K562 (cell line): ENCODE results near the gene ODAD3. TPM values are rescaled to one million over a fixed set of nuclear protein-coding genes. Genes with fewer than 3 reads are reported as not detected.

Experiments used
- CEBPZ ChIP-seq: fragments of 150-350 bp; IDR thresholded peaks from 2 replicates; pipeline ENCODE4 v1.6.1; 2014; ENCODE audit warnings: low read depth, mild to moderate bottlenecking, low read length, borderline replicate concordance
- JUN ChIP-seq, 2 experiments: sonication (generic) in 1 of 2; formaldehyde crosslinking in 1 of 2; IDR thresholded peaks; 2 replicates each; pipeline versions ENCODE4 v1.6.1 to v1.8.0; 2012 to 2022; ENCODE audit warnings: borderline replicate concordance in 2 of 2, mild to moderate bottlenecking in 2 of 2, improper control_type of control experiment in 1 of 2, low read depth in 1 of 2, low read length in 1 of 2, missing genetic modification reagents in 1 of 2
- NBN ChIP-seq: fragments of 450-650 bp; IDR thresholded peaks from 2 replicates; pipeline ENCODE4 v1.6.1; 2016; ENCODE audit warnings: low read depth, mild to moderate bottlenecking
- NCOA4 ChIP-seq: fragments of 450-650 bp; IDR thresholded peaks from 2 replicates; pipeline ENCODE4 v1.6.1; 2018; ENCODE audit warnings: mild to moderate bottlenecking; ENCODE audit not compliant: partially characterized antibody
- NFRKB ChIP-seq: fragments of 450-650 bp; IDR thresholded peaks from 2 replicates; pipeline ENCODE4 v1.6.1; 2016; ENCODE audit warnings: low read depth
- NR0B1 ChIP-seq: fragments of 450-650 bp; IDR thresholded peaks from one replicate; pipeline ENCODE4 v1.6.1; 2018; ENCODE audit warnings: mild to moderate bottlenecking, moderate library complexity; ENCODE audit not compliant: partially characterized antibody
- PHTF2 ChIP-seq: fragments of 250-450 bp; sonication (Bioruptor Pico); IDR thresholded peaks from 2 replicates; pipeline ENCODE4 v1.5.0; 2021; ENCODE audit warnings: mild to moderate bottlenecking
- POU5F1 ChIP-seq: fragments of 150-350 bp; IDR thresholded peaks from 2 replicates; pipeline ENCODE4 v1.6.1; 2014; ENCODE audit warnings: borderline replicate concordance, low read length, low read depth, mild to moderate bottlenecking; ENCODE audit not compliant: partially characterized antibody
- RBM17 ChIP-seq: fragments of 200-400 bp; formaldehyde crosslinking; IDR thresholded peaks from 2 replicates; pipeline ENCODE4 v1.6.1; 2017; ENCODE audit warnings: low read depth, mild to moderate bottlenecking, low read length, borderline replicate concordance
- SNIP1 ChIP-seq: fragments of 450-650 bp; IDR thresholded peaks from 2 replicates; pipeline ENCODE4 v1.7.1; 2017; ENCODE audit warnings: low read depth, mild to moderate bottlenecking
- TAF9B ChIP-seq: fragments of 450-650 bp; IDR thresholded peaks from 2 replicates; pipeline ENCODE4 v1.6.1; 2018; ENCODE audit warnings: mild to moderate bottlenecking; ENCODE audit not compliant: partially characterized antibody
- TBL1XR1 ChIP-seq, 2 experiments: IDR thresholded peaks; 2 replicates each; pipeline ENCODE4 v1.6.1; 2012; ENCODE audit warnings: improper control_type of control experiment in 2 of 2, low read length in 2 of 2, mild to moderate bottlenecking in 1 of 2
- TEAD1 ChIP-seq, 2 experiments: fragments of 450-650 bp in 1 of 2; sonication (generic) in 1 of 2; formaldehyde crosslinking; IDR thresholded peaks; 2 replicates each; pipeline versions ENCODE4 v1.4.0 to v1.8.0; 2020 to 2022; ENCODE audit warnings: mild to moderate bottlenecking in 2 of 2, missing genetic modification reagents in 1 of 2
- VEZF1 ChIP-seq: fragments of 200-800 bp; sonication (Bioruptor generic); IDR thresholded peaks from 2 replicates; pipeline ENCODE4 v1.6.1; 2017; ENCODE audit warnings: missing genetic modification characterization, missing compliant biosample characterization
- ZNF431 ChIP-seq: sonication (generic); formaldehyde crosslinking; IDR thresholded peaks from 2 replicates; pipeline ENCODE4 v1.8.0; 2022; ENCODE audit warnings: mild to moderate bottlenecking, missing genetic modification reagents
- ZNF668 ChIP-seq: fragments of 250-450 bp; sonication (Bioruptor Pico); IDR thresholded peaks from 2 replicates; pipeline ENCODE4 v1.8.0; 2022; ENCODE audit warnings: mild to moderate bottlenecking, inconsistent platforms
- ZNF699 ChIP-seq: fragments of 250-450 bp; sonication (Bioruptor Pico); IDR thresholded peaks from 2 replicates; pipeline ENCODE4 v1.8.0; 2021; ENCODE audit warnings: mild to moderate bottlenecking, moderate library complexity; ENCODE audit not compliant: insufficient replicate concordance
- polyA plus RNA-seq, 8 experiments: library from polyadenylated mRNA; depleted of rRNA in 4 of 8; stranded (reverse) in 5 of 8; unstranded in 3 of 8; fragments of >200 nt; fragmentation: Nextera tagmentation in 2 of 8; fragmentation: Illumina TruSeq in 1 of 8; extraction: Ambion mirVana in 2 of 8; extraction: Trizol in 1 of 8; gene quantifications; 2 replicates each; pipeline versions ENCODE4 v1.2.1 to v1.2.3, GENCODE V29; 2011 to 2014; ENCODE audit warnings: inconsistent platforms in 1 of 8, missing spikeins in 1 of 8
- total RNA-seq, 7 experiments: library from RNA; depleted of rRNA in 6 of 7; stranded (reverse); fragments of >200 nt in 6 of 7; fragmentation: Illumina TruSeq in 2 of 7; extraction: Trizol in 2 of 7; gene quantifications; 2 replicates each; pipeline versions ENCODE4 v1.2.1 to v1.2.3, GENCODE V29; 2011 to 2021; ENCODE audit warnings: low replicate concordance in 1 of 7
- TF ChIP-seq, protein P1 (sequence below): sonication (generic); formaldehyde crosslinking; IDR thresholded peaks from 2 replicates; pipeline ENCODE4 v1.8.0; 2022; ENCODE audit warnings: mild to moderate bottlenecking, missing genetic modification reagents

Gene ODAD3
- total and polyA plus RNA-seq, 9 of the 15 experiments (the other 6 are each of a cell fraction or from before 2014, with no cell fraction given): 0.07 to 0.72 (median 0.14) TPM; not detected in 2

DNA sequence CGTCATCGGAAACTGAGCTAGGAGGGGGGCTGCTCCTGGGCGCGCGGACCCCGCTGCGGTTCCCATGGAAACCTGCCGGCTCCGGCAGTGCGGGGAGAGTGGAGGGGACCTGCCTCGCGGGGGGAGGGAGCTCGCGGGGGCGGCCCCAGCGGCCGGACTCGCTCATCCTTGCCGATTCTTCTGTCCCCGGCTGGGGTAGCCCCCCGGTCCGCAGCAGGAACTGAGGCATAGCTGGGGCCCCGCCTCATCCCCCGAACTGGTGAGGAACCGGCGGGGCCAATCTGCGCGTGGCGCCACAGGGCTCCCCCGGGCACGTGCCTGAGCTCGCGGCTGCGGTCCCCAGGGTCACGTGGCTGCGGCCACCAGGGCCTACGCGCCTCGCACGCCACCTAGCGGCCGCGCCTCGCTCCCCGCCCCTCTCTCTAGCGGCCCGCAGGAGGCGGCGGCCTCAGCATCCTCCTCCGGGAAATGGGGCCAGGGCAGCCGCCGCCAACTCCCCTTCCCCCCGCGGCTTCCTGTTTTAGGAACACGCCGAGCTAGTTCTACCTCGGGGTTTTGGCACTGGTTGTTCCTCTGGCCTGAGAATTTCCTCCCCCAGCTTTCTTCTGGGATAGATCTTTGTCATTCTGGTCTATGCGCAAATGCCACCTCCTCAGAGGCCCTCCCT, 47.6 kb upstream of the ODAD3 start (continued):
- TF ChIP-seq NR0B1 (no peak), TBL1XR1 (IDR thresholded peaks at IDR 0.05; ENCODE audit: low read length in 2 of 2) (0 out of 4 replicates have a peak, but pooled peaks of 1 of the 2 experiments have one; percentile 75), TAF9B (no peak), JUN (IDR thresholded peaks at IDR 0.05; ENCODE audit: borderline replicate concordance, low read depth, low read length) (peak; percentile 59; the same call in 1 of the 2 replicates), JUN (CRISPR knock-in tag; IDR thresholded peaks at IDR 0.05; ENCODE audit: borderline replicate concordance) (peak; percentile 98), ZNF668 (CRISPR knock-in tag) (0 out of 2 replicates have a peak, but pooled peaks have one; percentile 45), TEAD1 (CRISPR knock-in tag; IDR thresholded peaks at IDR 0.05) (peak; percentile 38 to 97; a peak in 2 of 4 replicates), NFRKB (no peak), RBM17 (no peak), VEZF1 (CRISPR knock-in tag) (peak; percentile 87), NBN (no peak), CEBPZ (no peak), ZNF431 (CRISPR knock-in tag) (peak; percentile 97), ZNF699 (CRISPR knock-in tag) (no peak), PHTF2 (CRISPR knock-in tag) (no peak), POU5F1 (no peak), SNIP1 (peak; percentile 80), NCOA4 (peak; percentile 82)
- TF ChIP-seq, protein P1, sequence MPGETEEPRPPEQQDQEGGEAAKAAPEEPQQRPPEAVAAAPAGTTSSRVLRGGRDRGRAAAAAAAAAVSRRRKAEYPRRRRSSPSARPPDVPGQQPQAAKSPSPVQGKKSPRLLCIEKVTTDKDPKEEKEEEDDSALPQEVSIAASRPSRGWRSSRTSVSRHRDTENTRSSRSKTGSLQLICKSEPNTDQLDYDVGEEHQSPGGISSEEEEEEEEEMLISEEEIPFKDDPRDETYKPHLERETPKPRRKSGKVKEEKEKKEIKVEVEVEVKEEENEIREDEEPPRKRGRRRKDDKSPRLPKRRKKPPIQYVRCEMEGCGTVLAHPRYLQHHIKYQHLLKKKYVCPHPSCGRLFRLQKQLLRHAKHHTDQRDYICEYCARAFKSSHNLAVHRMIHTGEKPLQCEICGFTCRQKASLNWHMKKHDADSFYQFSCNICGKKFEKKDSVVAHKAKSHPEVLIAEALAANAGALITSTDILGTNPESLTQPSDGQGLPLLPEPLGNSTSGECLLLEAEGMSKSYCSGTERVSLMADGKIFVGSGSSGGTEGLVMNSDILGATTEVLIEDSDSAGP (CRISPR knock-in tag): peak; percentile 45; the same call in 1 of the 2 replicates
